HEK293T (cell line): ENCODE results near the gene LTB4R.

Experiments used
- ARNT ChIP-seq: fragments of 450-650 bp; IDR thresholded peaks from 2 replicates; pipeline ENCODE4 v1.6.1; 2017; ENCODE audit warnings: mild to moderate bottlenecking
- BHLHE40 ChIP-seq: fragments of 450-650 bp; IDR thresholded peaks from 2 replicates; pipeline ENCODE4 v1.6.1; 2016; ENCODE audit warnings: mild to moderate bottlenecking, moderate library complexity, borderline replicate concordance
- FOXA1 ChIP-seq: fragments of 450-650 bp; IDR thresholded peaks from 2 replicates; pipeline ENCODE4 v1.6.1; 2016; ENCODE audit warnings: mild to moderate bottlenecking
- FOXK2 ChIP-seq: fragments of 450-650 bp; IDR thresholded peaks from 2 replicates; pipeline ENCODE4 v1.6.1; 2016; ENCODE audit warnings: mild to moderate bottlenecking
- FOXM1 ChIP-seq: fragments of 450-650 bp; IDR thresholded peaks from 2 replicates; pipeline ENCODE4 v1.6.1; 2017; ENCODE audit warnings: mild to moderate bottlenecking, borderline replicate concordance
- HDGF ChIP-seq: fragments of 450-650 bp; IDR thresholded peaks from 2 replicates; pipeline ENCODE4 v1.6.1; 2017; ENCODE audit warnings: antibody characterized with exemption, borderline replicate concordance
- NFRKB ChIP-seq: fragments of 450-650 bp; IDR thresholded peaks from 2 replicates; pipeline ENCODE4 v1.6.1; 2016; ENCODE audit warnings: mild to moderate bottlenecking, moderate library complexity
- PKNOX1 ChIP-seq: fragments of 450-650 bp; IDR thresholded peaks from 2 replicates; pipeline ENCODE4 v1.6.1; 2016
- SP1 ChIP-seq: fragments of 450-650 bp; IDR thresholded peaks from 2 replicates; pipeline ENCODE4 v1.6.1; 2017
- SUZ12 ChIP-seq: fragments of 450-650 bp; IDR thresholded peaks from 2 replicates; pipeline ENCODE4 v1.6.1; 2016; ENCODE audit warnings: mild to moderate bottlenecking
- TARDBP ChIP-seq: fragments of 450-650 bp; IDR thresholded peaks from 2 replicates; pipeline ENCODE4 v1.6.1; 2016
- ZNF384 ChIP-seq: fragments of 450-650 bp; IDR thresholded peaks from 2 replicates; pipeline ENCODE4 v1.6.1; 2016

DNA sequence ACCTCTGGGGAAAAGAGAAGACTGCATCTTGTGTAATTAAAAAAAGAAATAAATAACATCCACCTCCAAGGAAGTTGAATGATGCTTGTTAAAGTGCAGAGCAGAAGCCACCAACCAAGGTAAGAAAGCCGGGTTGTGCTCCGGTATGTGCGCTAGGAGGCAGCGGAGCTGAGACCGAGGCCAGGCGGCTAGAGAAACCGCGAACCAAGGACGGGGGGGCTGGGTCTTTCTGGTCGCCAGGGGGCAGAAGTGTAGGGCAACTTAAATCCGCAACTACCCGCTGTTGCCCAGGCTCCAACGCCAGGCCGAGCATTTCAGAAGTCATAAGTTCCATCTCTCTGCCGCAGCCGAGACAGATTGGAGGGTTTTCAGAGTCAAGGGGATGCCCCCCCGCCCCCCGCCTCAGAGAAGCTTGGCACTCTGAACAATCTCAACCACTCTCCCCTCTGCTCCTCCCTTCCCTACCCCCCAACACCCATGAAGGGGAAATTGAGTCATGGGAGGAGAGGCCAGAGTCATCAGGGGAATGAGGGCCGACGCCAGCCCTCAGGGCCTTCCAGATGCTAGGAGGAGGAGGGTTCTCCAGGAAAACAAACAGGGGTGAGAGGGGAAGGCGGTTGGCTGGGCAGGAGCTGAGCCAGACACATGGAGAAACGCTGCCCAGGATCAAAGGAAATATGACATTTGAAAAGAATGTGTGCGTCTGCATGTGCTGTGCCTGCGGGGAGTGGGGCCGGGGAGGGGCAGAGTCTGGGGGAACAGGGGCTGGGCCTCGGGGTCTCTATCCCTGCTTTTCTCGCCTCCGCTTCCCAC lies 54.5 kb downstream of the LTB4R start:
- no peak for TF ChIP-seq NFRKB
- no peak for TF ChIP-seq ARNT
- TF ChIP-seq FOXA1: no peak
- no peak for TF ChIP-seq FOXK2
- no peak for TF ChIP-seq FOXM1
- TF ChIP-seq TARDBP: no peak
- TF ChIP-seq BHLHE40: no peak
- no peak for TF ChIP-seq HDGF
- TF ChIP-seq SUZ12: no peak
- no peak for TF ChIP-seq SP1
- TF ChIP-seq PKNOX1: no peak
- TF ChIP-seq ZNF384: no peak
